ENCODE results near the gene CD99L2.
"Not testable (repeated sequence)": the region's sequence is repeated elsewhere in the genome, so short reads cannot be mapped to it uniquely, and the experiment has no call there.

CD99L2 gene

DNA sequence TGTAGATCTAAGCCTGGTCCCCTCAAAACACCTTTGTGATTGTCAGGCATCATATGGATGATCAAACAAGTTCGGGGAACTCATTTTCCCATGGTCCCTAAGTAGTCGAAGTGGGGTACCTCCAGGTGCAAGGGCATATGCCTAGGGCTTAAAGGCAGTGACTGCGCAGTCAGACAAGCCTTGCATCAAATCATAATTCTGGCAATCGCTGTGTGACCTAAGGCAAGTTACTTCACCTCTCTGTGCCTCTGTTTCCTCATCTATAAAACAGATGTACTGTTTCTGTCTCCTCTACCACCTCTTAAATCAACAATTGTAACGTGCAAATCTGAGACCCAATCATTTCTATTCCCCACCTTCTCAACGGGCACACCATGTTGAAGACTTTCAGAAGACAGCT is 1.8 kb downstream of the CD99L2 start:
- DNase-seq (ENCODE audit: low spot score): no peak

DNA sequence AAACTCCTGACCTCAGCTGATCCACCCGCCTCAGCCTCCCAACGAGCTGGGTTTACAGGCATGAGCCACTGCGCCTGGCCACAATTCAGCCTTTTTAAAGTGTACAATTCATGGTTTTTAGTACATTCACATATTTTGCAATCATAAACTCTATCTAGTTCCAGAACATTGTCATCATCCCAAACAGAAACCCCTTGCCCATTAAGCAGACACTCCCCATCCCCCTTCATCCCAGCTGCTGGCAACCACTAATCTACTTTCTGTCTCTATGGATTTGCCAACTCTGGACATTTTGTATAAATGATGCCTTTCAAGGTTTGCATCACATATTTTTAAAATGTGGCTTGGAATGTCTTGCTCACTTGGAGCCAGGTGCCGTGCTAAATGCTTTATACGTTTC is 4.5 kb downstream of the CD99L2 start:
- DNase-seq (ENCODE audit: low spot score): no peak

DNA sequence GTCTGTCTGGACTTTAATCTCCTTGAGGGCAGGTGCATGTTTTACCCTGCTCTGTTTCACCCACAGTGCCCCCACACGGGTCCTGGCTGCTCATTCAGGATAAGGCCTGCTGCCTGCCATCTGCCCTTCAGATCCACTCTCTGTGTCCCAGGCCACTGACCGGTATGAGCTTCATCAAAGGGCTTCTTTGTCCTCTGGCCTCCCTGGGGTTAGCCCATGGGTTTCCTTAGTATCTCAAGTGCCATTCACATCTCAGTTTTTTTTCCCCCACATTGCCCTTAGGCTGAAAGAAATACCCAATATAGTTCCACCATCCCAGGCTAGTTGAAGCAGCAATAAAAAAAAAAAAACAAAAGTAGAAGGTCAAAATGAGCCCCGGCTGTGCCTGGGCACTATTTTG is 9.3 kb downstream of the CD99L2 start:
- DNase-seq (ENCODE audit: low spot score): no peak

DNA sequence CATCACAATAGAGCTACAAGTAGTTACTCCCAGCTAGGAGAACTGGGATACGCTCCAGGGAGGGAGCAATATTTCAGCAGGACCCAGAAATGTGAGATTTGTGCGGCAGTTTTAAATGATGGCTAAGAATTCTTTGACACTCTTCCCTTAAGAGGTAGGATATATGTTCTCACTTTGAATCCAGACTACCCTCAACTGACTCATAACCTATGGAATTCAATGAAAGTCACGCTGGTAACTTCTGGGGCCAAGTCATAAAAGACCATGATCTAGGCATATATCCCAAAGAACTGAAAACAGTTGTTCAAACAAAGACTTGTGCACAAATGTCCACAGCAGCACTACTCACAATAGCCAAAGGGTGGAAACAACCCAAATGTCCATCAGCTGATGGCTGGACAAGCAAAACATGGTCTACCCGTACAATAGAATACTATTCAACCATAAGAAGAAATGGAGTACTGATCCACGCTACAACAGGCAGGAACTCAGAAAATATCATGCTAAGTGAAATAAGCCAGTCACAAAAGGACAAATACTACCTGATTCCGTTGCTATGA is 10.5 kb downstream of the CD99L2 start:
- DNase-seq (ENCODE audit: low spot score): no peak

DNA sequence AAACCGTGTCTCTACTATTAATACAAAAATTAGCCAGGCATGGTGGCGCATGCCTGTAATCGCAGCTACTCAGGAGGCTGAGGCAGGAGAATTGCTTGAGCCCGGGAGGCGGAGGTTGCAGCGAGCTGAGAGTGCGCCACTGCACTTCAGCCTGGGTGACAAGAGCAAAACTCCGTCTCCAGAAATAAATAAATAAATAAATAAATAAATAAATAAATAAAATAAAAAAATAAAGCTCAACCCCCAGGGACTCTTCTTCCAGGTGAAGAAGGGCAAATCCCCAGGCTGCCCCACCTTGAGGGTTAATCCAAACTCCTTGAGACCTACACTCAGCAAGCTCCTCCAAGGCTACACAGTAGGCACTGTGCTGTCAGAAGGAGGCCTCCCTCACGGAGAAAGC is 11.2 kb downstream of the CD99L2 start:
- not testable (repeated sequence) for DNase-seq (ENCODE audit: low spot score)

DNA sequence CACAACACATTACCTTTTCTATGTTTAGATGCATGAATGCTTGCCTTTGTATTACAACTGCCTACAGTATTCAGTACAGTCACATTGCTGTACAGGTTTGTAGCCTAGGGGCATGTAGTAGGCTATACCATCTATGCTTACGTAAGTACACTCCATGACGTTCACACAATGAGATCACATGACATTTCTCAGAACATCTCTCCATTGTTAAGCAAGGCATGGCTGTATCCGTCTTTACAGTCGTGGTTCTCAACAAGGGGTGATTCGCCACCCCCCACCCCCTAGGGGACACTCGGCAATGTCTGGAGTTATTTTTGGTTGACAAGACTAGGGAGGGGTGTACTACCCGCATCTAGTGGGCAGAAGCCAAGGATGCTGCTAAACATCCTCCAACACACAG is 12.1 kb downstream of the CD99L2 start:
- DNase-seq (ENCODE audit: low spot score): no peak

DNA sequence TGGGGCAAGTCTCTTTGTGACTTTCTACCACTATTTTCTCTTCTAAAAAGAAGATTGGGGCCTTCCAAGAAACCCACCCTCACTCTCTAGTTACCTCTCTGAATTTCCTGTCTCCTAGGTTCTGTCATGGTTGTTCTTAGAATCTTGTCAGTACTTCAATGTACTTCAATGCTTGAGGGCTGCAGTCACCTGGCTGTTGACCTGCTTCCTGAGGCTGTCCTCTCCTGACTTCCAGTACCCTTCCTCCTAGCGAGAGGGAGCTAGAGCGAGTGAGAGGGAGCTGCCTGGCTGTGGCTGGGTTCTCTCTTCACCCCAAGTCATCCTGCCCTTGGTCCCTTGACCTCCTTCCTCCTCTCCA is 17.7 kb downstream of the CD99L2 start:
- DNase-seq (ENCODE audit: low spot score): no peak

DNA sequence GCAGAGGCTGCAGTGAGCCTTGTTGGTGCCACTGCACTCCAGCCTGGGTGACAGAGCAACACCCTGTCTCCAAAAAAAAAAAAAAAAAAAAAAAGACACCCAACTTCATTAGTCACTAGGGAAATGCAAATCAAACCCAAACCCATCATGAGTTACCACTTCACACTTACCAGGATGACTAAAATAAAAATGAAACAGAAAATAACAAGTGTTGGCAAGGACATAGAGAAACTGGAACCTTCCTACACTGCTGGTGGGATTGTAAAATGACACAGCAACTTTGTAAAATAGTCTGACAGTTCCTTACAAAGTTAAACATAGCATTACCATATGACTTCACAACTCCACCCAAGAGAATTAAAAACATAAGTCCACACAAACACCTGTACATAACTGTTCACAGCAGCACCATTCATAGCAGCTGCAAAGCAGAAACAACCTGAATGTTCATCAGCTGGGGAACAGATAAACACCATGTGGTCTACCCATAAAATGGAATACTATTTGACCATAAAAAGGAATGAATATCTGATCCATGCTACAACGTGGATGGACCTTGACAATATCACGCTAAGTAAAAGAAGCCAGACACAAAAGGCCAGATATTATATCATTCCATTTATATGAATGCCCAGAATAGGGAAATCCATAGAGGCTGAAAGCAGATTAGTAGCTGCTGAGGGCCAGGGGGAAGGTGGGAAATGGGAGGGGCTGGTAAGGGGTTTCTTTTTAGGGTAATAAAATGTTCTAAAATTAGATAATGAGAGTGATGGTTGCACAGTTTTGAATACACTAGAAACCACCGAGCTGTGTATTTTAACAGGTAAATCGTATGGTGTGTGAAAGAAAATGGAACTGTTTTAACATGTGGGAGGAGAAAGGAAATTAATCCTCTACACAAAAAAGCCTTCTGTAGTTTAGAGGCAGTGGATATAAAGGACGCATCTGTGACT is 18.3 kb downstream of the CD99L2 start:
- no peak for DNase-seq (ENCODE audit: low spot score)

DNA sequence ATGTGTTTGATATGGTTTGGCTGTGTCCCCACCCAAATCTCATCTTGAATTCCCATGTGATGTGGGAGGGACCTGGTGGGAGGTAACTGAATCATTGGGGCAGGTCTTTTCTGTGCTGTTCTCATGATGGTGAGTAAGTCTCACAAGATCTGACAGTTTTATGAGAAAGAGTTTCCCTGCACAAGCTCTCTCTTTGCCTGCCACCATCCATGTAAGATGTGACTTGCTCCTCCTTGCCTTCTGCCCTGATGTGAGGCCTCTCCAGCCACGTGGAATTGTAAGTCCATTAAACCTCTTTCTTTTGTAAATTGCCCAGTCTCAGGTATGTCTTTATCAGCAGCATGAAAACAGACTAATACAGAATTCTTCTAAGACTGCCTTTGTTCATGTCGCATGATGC is 22.8 kb downstream of the CD99L2 start:
- not testable (repeated sequence) for DNase-seq (ENCODE audit: low spot score)

DNA sequence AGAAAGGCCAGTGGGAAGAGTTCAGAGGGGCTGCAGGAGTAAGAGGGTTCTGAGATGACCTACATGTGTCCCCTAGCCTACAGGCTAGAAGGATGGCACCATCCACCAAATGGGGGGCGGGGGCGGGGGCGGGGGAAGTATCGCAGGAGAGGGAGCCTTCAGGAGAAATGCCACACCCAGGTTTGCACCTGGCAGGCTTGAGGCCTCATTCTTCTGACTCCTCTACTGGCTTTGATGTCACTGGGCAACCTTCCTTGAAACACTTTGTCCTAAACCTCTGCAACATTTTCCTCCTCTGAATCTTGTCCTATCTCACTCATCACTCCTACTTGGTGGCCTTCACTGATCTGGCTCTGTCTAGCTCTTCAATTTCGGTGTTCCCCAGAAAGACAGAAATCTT is 24.0 kb downstream of the CD99L2 start:
- no peak for DNase-seq (ENCODE audit: low spot score)

DNA sequence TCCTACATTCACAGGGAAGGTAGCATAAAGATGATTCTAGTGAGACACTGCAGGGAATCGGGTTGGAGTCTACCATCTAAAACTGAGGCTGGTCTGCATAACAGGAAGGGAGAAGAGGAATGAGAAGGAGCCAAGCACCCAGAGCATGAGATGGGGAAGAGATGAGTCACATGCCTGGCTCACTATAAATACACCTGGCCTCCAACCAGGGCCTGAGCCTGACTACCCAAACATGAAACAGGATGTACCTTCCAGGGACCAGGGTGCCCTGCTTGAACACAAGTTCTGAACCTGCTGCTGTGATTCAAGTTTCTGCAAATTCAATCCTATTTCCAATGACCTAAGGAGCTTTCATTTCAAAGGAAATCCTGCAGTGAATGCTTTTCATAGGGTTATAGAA is 24.9 kb downstream of the CD99L2 start:
- no peak for DNase-seq (ENCODE audit: low spot score)

DNA sequence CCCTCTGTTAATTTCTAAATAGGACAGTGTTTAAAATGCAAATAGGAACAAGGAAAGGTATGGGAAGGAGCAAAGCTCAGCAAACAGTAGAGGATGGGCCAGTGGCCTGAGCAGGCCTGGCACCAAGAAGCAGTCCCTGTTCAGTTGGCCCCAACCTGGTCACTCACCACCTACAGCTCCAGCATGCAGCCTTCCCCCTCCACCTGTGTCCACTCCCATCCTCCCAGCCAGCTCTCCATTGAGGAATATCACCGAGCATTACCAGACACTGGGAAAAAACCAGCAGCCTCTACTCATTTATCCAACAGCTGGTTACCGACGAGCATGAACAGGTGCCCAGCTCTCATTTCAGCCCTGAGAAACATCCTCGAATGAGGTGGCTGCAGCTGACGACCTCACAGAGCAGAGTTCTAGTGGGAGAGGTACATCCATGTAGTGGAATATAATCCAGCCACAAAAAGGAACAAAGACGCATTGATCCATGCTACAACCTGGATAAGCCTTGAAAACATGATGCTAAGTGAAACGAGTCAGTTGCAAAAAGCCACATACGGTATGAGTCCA is 25.6 kb downstream of the CD99L2 start:
- DNase-seq (ENCODE audit: low spot score): no peak

DNA sequence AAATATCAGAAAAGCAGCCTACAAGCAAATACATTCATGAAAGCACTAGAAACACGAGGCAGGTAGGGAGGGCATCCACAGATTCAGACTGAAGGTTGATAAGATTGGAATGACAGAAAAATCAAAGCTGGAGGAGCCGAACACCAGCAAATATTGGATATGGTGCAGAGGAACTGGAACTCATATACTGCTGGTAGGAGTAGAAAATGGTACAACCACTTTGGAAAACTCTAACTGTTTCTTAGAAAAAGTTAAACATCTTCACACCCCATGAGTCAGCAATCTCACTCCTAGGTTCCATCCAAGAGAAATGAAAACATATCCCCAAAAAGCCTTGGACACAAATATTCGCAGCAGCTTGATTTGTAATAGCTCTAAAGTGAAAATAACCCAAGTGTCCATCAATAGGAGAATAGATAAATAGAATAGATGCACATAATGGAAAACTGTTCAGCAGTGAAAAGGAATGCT is 27.1 kb downstream of the CD99L2 start:
- DNase-seq (ENCODE audit: low spot score): no peak

DNA sequence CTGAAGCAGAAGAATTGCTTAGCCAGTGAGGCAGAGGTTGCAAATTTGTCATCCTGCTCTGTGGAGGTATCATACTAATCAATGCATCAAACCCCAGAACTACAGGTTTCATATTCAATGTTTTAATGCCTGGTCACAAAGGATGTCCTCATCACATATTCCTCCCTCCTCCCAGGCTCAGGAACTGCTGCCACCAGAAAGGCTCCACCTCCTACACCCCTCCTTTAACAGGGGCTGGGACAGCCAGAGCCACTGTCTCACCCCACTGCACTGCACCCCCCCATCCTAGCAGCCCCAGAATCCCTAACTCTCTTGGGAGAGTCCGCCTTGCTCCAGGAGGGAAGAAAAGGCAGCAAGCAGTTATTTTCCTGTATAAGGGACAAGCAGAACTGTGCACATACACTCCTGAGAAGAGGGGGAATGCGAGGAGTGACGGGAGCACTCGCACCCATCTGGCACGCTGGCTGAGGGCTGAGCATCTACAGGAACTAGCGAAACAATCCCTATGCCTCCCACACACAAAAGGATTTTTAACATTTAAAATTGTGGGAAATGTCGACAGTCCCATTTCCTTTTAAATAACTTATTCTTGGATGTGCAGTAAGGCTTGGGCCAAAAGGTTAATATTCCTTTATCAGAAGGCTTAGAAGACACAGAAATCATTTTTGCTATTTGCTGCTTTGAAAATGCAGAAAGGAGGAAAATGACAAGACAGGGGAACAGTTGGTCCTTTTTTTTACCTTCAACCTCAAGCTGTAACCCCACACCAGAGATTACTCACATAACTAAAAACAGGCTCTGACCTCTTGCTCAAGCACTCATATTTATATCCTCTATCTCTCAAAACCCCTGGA is 27.8 kb downstream of the CD99L2 start:
- no peak for DNase-seq (ENCODE audit: low spot score)

DNA sequence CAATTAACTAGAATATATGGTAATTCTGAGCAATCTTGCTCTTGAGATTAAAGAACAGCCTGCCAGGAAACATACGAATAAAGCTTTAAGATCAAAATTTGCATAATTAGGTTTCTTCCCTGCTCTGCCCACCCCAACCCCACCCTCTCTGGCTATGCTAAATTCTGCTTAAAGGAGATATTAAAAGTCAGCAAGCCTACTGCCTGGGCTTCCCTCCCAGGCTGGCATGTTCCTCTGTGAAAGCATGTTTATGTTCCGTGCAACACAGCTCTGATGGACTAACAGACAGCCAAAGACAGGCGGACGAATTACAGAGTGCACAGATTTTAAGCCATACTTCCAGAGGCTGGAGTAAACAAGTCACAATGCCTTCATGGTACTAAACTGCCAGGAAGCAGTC is 28.4 kb downstream of the CD99L2 start:
- no peak for DNase-seq (ENCODE audit: low spot score)

DNA sequence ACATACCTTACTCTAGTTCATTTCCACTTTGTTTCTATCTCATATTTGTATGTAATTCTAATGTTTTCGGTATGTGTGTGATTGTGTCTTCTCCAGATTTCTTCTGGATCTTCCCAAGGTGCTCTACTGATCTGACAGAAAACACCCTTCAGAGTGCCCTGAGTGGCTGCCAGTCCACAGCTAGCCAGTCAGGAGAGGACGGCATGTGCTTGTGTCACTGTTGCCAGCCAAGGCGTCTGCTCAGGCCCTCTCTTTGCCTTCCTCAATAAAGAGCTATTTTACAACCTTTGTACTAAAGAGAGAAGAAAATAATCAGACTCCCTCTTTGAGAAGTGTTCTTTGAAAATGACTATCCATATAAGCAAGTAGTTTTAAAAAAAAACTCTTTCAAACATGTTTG is 29.0 kb downstream of the CD99L2 start:
- DNase-seq (ENCODE audit: low spot score): no peak

DNA sequence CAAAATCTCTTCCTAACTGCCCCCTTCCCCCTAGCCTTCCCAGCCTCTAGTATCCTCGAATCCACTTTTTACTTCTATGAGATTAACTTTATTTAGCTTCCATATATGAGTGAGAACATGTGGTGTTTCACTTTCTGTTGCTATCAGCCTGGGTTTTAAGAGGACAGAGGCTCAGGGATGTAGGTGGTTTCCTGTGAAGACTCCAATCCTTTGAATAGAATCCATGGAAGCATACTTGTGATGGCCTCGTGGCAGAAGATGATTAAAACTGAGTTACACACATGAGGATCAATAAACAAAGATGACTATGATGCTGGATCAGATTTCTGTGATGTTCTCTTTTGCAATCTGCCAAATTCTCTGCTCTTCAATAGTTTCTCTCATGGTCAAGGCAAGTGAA is 29.8 kb downstream of the CD99L2 start:
- no peak for DNase-seq (ENCODE audit: low spot score)

DNA sequence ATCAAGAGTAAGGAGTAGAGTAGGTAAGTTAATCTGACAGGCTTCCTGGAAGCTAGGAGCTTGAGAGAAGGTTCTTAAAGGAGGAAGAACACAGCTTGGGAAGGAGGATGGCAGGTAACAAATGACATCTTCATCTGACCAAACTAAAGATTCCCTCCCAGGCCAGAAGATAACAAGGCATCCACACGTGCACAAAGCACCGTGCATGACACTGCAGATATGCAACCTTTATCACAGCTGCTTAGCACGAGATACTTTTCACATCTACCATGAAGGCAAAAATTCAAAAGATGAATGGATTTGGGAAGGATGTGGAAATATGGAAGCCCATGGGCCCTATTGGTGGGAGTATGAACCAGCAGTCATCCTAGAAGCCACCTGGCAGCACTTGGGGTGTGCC is 34.3 kb downstream of the CD99L2 start:
- DNase-seq (ENCODE audit: low spot score): no peak

DNA sequence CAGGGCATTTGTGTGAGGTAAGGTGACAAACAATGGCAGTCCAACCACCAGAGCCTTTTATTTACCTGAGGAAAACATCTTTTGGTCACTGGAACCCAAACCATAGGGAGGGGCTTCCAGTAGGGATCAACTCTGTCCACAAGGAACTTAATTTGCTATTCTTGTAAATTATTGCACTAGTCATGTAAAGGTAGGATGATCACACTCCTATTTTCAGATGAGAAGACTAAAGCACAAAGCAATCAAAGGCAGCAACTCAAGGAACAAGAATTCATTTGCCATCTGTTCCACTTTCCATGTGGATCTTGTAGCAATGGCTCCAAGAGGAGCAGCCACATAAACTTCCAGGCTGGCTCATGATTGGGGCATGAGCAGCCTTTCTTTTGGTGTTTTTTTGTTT is 35.3 kb downstream of the CD99L2 start:
- DNase-seq (ENCODE audit: low spot score): no peak

DNA sequence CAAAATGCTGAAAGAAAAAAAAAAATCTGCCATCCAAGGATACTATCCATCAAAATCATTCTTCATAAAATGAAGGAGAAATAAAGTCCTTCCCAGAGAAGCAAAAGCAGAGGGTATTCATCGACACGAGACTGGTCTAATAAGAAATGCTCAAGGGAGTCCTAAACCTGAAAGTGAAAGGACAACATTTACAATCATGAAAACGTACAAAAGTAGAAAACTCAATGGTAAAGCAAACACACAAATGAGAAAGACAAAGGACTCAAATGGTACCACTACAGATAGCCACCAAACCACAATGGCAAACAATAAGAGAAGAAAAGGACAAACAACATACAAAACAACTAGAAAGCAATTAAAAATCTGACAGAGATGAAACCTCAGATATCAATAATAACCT is 41.0 kb downstream of the CD99L2 start:
- no peak for DNase-seq (ENCODE audit: low spot score)

DNA sequence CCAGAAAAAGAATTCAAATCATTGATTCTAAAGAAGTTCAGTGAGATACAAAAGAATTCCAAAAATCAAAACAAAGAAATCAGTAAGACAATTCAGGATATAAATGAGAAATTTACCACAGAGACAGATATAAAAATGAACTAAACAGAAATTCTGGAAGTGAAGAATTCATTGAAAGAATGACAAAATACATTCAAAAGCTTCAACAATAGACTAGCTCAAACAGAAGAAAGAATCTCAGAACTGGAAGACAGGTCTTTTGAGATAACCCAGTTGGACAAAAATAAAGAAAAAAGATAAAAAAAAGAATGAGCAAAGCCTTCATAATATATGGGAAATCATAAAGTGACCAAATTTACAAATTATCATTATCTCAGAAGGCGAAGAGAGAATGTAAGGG is 41.7 kb downstream of the CD99L2 start:
- DNase-seq (ENCODE audit: low spot score): no peak

DNA sequence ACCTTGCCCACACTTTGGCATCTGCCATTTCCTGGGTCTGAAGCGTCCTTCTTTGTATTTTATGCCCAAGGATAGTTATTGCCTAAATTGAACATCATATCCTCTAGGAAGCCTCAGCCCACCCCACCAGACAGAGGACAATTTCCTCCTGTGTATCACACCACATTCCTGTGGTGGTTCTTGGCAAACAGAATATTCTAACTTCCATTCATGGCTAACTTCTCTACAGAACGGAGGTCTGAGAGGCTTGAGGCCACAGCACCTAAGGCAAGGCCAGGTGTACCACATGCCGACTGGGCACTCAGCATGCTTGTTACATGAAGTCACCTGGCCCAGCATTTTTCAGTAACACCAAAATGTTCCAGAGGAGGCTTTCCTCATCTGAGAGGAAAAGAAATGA is 42.4 kb downstream of the CD99L2 start:
- no peak for DNase-seq (ENCODE audit: low spot score)

DNA sequence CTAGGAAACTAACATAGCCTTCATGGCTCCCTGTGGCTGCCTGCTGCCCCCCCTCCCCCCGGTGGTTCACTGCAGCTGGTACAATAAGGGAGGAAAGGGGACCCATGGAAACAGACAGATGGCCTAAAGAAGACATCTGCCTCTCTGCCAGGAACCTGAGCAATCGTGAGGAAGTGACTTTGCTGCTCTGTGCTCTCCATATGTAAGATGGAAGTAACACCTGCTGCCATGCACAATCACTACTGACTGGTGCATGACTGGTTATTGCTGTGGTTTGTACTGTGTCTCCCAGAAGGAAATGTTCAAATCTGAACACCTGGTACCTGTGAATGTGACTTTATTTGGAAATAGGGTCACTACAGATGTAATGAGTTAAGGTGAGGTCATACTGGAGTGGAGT is 43.6 kb downstream of the CD99L2 start:
- no peak for DNase-seq (ENCODE audit: low spot score)

All from ecto neural progenitor cell (in vitro differentiated cells).